Limb (tissue), 2 donors: Measurements from ENCODE around the gene TMEM115.

Experiments
- DNase-seq, 2 donors: peaks; one replicate each; pipeline ENCODE4 v3.0.0-alpha.2; 2016; ENCODE audit errors: extremely low spot score in 2 of 2

TMEM115 gene

GRCh38 chr3:50378024-50378423 is 18.7 kb upstream of the TMEM115 start:
- no peak for DNase-seq

- no peak for DNase-seq
These were observed 16.1 kb upstream of the TMEM115 start for GRCh38 chr3:50375258-50375931.

- DNase-seq, result no peak
These were observed 15.3 kb upstream of the TMEM115 start for GRCh38 chr3:50374363-50375257.

- peak in 1 of 2 donors; percentile 62 for DNase-seq
These were observed 14.1 kb upstream of the TMEM115 start for GRCh38 chr3:50373146-50374051.

- DNase-seq, result no peak
These were observed 13.0 kb upstream of the TMEM115 start for GRCh38 chr3:50372349-50372748.

- no peak for DNase-seq
These were observed 11.9 kb upstream of the TMEM115 start for GRCh38 chr3:50371133-50371685.

- DNase-seq, result peak; percentile 68 to 70
These were observed 11.3 kb upstream of the TMEM115 start for GRCh38 chr3:50370594-50370993.

GRCh38 chr3:50369012-50369670 is 9.8 kb upstream of the TMEM115 start:
- DNase-seq, result no peak

GRCh38 chr3:50365842-50366220 is 6.5 kb upstream of the TMEM115 start:
- no peak for DNase-seq

- DNase-seq, result peak; percentile 76 to 89
These were observed 5.9 kb upstream of the TMEM115 start for GRCh38 chr3:50365080-50365841.

GRCh38 chr3:50364573-50365079 is 5.3 kb upstream of the TMEM115 start:
- no peak for DNase-seq

- DNase-seq, result no peak
These were observed 414 bp upstream of the TMEM115 start for GRCh38 chr3:50359760-50360110.

- DNase-seq, result no peak
These were observed 888 bp downstream of the TMEM115 start for GRCh38 chr3:50358355-50358910.

GRCh38 chr3:50357481-50357880 is 1.8 kb downstream of the TMEM115 start:
- no peak for DNase-seq

- no peak for DNase-seq
These were observed 2.8 kb downstream of the TMEM115 start for GRCh38 chr3:50356553-50356952.

GRCh38 chr3:50355829-50356552 is 3.3 kb downstream of the TMEM115 start:
- no peak for DNase-seq

- no peak for DNase-seq
These were observed 4.5 kb downstream of the TMEM115 start for GRCh38 chr3:50354850-50355249.

GRCh38 chr3:50354186-50354764 is 5.0 kb downstream of the TMEM115 start:
- no peak for DNase-seq
